GM20431 (cell line): Measurements from ENCODE around the gene TMEM184B.

Experiments
- in situ Hi-C: fragments of 300-500 bp; cut with MseI, MboI; formaldehyde crosslinking; loops from one replicate; pipeline ENCODE4 v1.15.0; 2020; ENCODE audit warnings: low sequenced_read_pairs; ENCODE audit not compliant: unreplicated experiment

TMEM184B gene

GRCh38 chr22:38213990-38214301 lies 58.9 kb downstream of the TMEM184B start:
- in situ Hi-C loops, result no loop called here

GRCh38 chr22:38213319-38213989 lies 59.4 kb downstream of the TMEM184B start:
- in situ Hi-C loops, result no loop called here

DNA sequence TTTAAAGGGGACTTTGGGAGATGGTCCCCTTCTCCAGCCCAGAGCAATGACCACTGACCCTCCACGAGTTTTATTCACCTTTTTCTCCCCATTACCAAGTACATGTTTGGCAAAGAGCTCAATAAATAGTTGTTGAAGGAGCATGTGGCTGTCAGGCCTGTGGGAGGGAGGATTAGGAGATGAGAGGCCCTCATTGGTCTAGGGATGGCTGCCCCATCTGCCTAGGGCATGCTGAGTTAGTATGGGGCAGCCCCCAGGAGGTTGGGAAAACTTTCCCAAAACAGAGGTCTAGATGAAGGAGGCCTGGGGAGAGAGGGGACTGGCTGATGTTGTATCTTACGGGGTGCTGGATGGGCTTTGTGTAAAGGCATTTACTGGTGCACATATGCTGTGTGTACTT lies 60.4 kb downstream of the TMEM184B start:
- in situ Hi-C loops, result no loop called here

DNA sequence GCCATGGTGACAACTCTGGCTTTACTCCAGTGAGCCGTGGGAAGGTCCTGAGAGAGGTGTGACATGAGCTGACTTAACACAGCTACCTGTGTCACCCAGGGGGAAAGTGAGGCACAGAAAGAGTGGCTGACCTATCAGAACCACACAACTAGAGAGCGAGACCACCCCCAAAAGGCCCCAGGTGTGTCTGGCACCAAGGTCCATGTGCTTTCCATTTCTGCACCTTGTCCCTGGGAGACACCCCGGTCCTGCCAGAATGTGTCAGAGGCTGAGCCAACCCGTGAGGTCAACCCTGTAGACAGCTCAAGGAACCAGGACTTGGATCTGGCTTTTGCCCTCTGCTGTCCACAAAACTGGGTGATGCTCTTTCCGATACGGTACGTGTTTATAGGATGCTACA lies 61.3 kb downstream of the TMEM184B start:
- in situ Hi-C loops, result no loop called here

GRCh38 chr22:38208551-38208968 lies 64.2 kb downstream of the TMEM184B start:
- in situ Hi-C loops, result no loop called here

DNA sequence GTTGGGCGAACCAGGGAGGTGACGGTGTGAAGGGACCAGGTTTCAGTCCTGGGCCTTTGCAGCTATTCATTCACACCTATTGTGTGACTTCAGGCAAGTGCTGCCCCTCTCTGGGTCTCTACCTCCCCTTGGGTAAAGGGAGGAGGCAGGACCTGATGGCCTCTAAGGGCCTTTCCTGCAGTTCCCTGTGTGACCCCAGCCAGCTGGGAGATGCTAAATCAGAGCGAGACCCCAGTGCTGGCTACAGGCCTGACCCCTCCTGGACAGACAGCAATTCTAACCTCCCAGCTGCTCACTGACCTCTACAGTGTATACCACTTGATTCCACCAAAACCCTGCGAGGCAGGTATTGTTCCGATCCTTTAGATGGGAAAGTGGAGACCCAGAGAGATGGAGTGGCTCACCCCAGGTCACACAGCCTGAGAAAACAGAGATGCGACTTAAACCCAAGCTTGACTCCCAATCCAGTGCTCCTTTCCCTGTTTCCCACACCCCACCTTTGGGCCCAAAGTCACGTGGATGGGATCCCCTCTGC lies 64.8 kb downstream of the TMEM184B start:
- in situ Hi-C loops, result no loop called here

DNA sequence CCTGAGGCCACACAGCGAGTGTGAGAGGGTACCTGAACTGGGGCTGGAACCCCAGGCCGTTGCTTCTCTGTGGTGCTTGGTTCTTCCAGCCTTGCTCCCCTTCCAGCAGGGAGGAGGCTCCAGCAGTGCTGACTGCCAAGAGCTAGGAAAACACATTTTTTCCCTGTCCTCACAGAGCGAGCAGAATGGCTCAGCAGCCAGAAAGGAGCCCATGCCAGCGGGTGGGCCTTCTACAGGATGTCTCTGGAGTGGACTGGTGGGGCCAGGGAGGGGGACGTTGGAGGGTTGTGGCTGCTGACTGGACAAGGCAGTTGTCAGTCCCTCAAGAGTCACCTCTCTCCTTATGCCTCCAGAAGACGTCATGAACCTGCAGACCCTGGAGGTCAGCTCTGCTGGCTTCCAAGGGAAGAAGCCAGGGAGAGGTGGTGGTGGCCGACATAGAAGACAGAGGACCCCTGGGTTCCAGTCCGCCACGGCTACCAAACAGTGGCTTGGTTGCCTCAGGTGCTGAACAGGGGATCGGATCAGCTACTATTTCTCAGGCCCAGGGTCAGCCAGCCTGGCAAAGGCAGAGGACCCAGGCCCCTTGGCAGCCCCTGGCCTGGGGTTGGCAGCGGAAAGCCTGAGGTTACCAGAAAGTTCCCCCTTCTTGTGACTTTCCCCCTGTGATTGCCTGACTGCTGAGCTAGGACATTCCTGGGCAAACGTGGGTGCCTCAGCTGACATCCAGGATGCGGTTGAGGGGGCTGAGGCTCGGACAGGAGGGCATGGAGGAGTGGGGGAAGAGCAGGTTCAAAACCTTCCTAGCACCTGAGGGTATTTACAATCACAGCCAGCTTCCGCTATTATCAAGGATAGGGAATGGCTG lies 67.3 kb downstream of the TMEM184B start:
- in situ Hi-C loops, result no loop called here

- in situ Hi-C loops, result no loop called here
These were observed 68.0 kb downstream of the TMEM184B start for GRCh38 chr22:38204784-38205183.

DNA sequence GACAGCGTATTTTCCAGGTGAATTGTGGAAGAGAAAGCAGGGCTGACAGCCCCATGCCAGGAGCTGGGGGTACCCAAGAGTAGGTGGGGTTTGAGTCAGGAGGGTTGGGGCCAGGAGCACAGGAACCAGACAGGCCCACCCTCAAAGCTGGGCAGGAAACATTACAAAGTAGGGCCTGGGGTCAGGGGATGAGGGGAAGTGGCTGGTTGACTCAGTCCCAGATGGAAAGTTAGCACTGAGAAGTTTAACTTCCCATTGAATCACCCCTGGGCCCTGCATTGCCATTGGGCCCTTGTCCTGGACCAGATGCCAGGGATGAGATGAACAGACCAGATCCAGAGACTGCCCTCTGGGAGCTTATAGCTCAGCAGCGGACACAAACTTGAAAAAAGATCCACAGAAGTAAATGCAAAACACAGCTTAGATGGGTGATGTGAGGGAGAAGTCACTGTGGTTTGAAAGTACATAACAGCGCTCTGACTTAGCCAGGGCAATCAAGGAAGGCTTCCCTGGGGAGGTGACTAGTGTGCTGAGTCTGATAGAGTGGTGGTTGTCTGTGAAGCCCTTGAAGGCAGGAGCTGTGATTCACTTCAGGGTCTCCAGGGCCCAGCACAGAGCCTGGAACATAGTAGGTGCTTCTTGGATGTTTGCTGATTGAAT lies 68.8 kb downstream of the TMEM184B start:
- in situ Hi-C loops, result no loop called here

GRCh38 chr22:38203090-38203810 lies 69.6 kb downstream of the TMEM184B start:
- in situ Hi-C loops, result no loop called here

DNA sequence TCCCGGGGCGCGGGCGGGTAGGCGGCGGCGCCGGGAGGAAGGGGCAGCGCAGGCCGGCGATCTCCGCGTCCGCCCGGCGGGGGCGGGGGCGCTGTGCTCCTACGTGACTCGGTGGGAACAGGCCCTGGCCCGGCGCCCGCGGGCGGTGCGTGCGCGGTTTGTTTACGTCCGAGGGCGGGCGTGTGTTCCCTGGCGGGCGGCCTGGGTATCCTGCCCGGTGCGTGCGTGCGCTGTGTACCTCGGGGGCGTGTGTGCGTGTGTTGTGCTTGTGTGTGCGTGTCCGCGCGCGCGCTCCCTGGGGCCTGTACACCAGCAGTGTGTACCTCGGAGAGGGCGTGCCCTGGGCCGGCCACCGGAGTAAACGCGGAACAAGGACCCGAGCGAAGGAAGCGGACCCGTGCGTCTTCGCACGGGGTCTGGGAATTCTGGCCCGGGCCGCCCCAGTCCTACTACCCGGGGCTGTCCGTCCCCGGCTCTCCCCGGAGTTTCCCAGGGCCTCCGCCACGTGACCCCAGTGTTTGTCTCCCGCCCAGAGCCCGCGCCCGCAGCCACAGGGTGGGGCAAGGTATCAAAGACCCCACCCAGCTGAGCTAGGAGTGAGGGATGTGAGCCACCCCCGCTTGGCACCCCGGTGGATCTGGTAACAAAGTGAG lies 70.2 kb downstream of the TMEM184B start:
- in situ Hi-C loops, result no loop called here

DNA sequence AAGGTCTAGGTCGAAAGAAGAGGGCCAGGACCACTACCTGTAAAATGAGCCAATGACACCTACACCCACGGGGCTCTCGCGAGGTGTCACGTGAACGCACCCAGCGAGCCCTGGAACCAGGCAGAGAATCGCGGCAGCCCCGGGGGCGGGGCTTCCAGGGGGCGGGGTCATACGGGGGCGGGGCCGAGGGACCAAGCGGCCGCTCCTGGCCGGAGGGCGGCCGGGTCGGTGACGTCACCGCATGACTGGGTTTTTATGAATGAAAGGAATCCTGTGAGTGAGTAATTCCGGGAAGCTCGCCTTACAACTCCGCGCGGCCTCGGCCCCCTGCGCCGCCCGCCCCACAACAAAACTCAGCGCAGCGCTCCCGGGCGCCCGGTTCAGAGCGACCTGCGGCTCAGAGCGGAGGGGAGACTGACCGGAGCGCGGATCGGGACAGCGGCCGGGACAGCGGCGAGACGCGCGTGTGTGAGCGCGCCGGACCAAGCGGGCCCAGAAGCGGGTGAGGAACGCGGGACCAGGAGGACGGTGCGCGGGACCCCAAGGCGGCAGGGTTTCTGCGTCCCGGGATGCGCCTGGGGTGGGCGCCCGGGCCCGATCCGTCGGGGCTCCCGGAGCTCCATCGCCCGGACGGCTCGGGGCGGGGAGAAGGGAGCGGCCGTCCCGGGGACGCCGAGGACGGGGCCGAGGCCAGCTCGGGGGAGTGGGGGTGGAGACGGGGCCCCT lies 70.9 kb downstream of the TMEM184B start, which contains the start of gene MAFF:
Gene MAFF (plus strand): TSS at position 284 of the 726 bp plus-strand sequence. CDS start 11,860 bp downstream, outside the sequence.
- in situ Hi-C loops, result no loop called here

GRCh38 chr22:38201371-38201710 lies 71.5 kb downstream of the TMEM184B start:
- in situ Hi-C loops, result no loop called here

DNA sequence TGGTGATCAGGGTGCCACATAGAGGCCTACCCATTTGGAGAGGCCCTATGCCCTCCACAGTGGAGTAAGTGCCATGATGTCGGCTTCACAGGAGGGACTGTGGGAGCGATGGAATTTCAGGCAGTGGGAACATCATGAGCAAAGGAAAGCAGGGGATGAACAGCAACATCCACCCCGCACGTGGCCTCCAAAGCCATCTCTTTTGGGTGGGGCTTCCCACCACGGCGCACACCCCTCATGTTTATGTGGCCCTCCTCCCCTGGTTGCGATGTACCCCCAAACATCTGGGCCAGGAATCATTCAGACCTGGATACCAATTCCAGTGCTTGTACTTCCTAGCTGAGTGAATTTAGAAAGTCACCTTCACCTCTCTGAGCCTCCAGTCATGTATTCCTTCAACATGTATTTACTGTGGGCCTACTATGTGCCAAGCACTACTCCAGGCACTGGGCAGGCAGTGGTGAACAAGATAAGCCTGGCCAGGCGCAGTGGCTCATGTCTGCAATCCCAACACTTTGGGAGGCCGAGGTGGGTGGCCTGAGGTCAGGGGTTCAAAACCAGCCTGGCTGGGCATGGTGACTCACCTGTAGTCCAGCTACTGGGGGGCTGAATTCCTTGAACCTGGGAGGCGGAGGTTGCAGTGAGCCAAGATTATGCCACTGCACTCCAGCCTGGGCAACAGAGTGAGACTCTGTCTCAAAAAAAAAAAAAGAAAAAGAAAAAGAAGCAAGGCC lies 72.8 kb downstream of the TMEM184B start:
- in situ Hi-C loops, result no loop called here

GRCh38 chr22:38196791-38197419 lies 75.9 kb downstream of the TMEM184B start:
- in situ Hi-C loops, result no loop called here

DNA sequence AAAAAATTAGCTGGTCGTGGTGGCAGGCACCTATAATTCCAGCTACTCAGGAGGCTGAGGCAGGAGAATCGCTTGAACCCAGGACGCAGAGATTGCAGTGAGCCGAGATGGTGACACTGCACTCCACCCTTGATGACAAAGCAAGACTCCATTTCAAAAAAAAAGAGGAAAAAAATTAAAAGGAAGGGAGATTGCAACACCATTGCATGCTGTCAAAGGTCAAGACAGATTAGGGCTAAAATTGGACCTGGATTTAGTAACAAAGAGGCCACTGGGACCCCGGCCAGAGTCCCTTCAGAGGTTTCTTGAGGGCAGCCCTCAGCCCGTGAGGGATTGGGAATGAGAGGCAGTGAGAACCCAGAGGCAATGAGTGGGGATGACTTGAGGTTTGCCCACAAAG lies 79.2 kb downstream of the TMEM184B start:
- in situ Hi-C loops, result no loop called here

GRCh38 chr22:38192475-38192863 lies 80.3 kb downstream of the TMEM184B start:
- in situ Hi-C loops, result no loop called here
